Subcutaneous adipose tissue (tissue), 4 donors: ENCODE results near the gene ANKMY2. TPM values are rescaled to one million over a fixed set of nuclear protein-coding genes. Genes with fewer than 3 reads are reported as not detected.

Experiments
- CTCF ChIP-seq: fragments of 450-650 bp; IDR thresholded peaks from one replicate; pipeline ENCODE4 v1.5.1; 2016; ENCODE audit warnings: low read depth, mild to moderate bottlenecking, control low read depth, antibody characterized with exemption, moderate library complexity
- total RNA-seq, 4 donors: library from RNA; depleted of rRNA; stranded (reverse); fragments of >200 nt; gene quantifications; one replicate each; pipeline ENCODE4 v1.1.0, GENCODE V29; 2016

The ANKMY2 gene
- total RNA-seq, 4 donors from 2014 or later: 19.2 to 24.9 (median 21.1) TPM

GRCh38 chr7:16634271-16634738, 11.2 kb downstream of the ANKMY2 start:
- no peak for TF ChIP-seq CTCF

- no peak for TF ChIP-seq CTCF
Measured at GRCh38 chr7:16630654-16631053, 14.9 kb downstream of the ANKMY2 start.

- no peak for TF ChIP-seq CTCF
Measured at GRCh38 chr7:16627236-16627635, 18.3 kb downstream of the ANKMY2 start.

GRCh38 chr7:16626388-16626787, 19.2 kb downstream of the ANKMY2 start:
- TF ChIP-seq CTCF: no peak

- no peak for TF ChIP-seq CTCF
Measured at GRCh38 chr7:16619979-16620408, 25.6 kb downstream of the ANKMY2 start.

GRCh38 chr7:16616542-16616941, 29.0 kb downstream of the ANKMY2 start:
- no peak for TF ChIP-seq CTCF

- no peak for TF ChIP-seq CTCF
Measured at GRCh38 chr7:16616122-16616521, 29.4 kb downstream of the ANKMY2 start.
